H1 (cell line): Measurements from ENCODE around the gene TTI1. TPM values are rescaled to one million over a fixed set of nuclear protein-coding genes. Genes with fewer than 3 reads are reported as not detected.

Experiments
- CTCF ChIA-PET: fragments of 300-600 bp; sonication (Branson Sonifier 250); formaldehyde crosslinking; loops from one replicate; lab custom pipeline; 2021; ENCODE audit not compliant: partially characterized antibody; lab: Charles Lee
- POLR2A ChIA-PET: fragments of 300-600 bp; sonication (Branson Sonifier 250); formaldehyde crosslinking; loops from one replicate; lab custom pipeline; 2021; ENCODE audit warnings: inconsistent platforms; ENCODE audit not compliant: partially characterized antibody; lab: Charles Lee
- DNase-seq, 2 experiments: peaks; one replicate each; pipeline versions ENCODE4 v3.0.0 to v3.0.0-alpha.2; 2010 to 2022; ENCODE audit warnings: low spot score in 2 of 2, low read depth in 1 of 2, mixed read lengths in 1 of 2
- FAIRE-seq: peaks from 2 replicates; lab custom pipeline; 2011; peaks lifted over from hg19 to GRCh38; lab: Jason Lieb, UNC
- H2AFZ ChIP-seq: 2 replicates; pipeline ENCODE4 v1.8.1; 2012; ENCODE audit warnings: low read length, inconsistent platforms
- H2AK5ac ChIP-seq: 2 replicates; pipeline ENCODE4 v1.6.1; 2013; ENCODE audit warnings: low read depth, low read length
- H2BK120ac ChIP-seq: replicated peaks from 2 replicates; pipeline ENCODE3; 2013; ENCODE audit warnings: low read depth, low read length, inconsistent platforms
- H2BK12ac ChIP-seq: 2 replicates; pipeline ENCODE4 v1.6.1; 2013; ENCODE audit warnings: low read depth, low read length
- H2BK15ac ChIP-seq: 2 replicates; pipeline ENCODE4 v1.6.1; 2013; ENCODE audit warnings: low read length
- H2BK20ac ChIP-seq: 2 replicates; pipeline ENCODE4 v1.6.1; 2013; ENCODE audit warnings: low read length
- H2BK5ac ChIP-seq: 2 replicates; pipeline ENCODE4 v1.6.1; 2013; ENCODE audit warnings: low read depth, low read length
- H3K14ac ChIP-seq: 2 replicates; pipeline ENCODE4 v1.6.1; 2013; ENCODE audit warnings: inconsistent platforms; ENCODE audit not compliant: insufficient read length
- H3K18ac ChIP-seq: 2 replicates; pipeline ENCODE4 v1.6.1; 2013; ENCODE audit warnings: low read length; ENCODE audit errors: extremely low read depth
- H3K23ac ChIP-seq: 2 replicates; pipeline ENCODE4 v1.6.1; 2013; ENCODE audit warnings: inconsistent platforms; ENCODE audit not compliant: insufficient read length
- H3K23me2 ChIP-seq: 2 replicates; pipeline ENCODE4 v1.6.1; 2013; ENCODE audit warnings: low read depth, low read length
- H3K27ac ChIP-seq: 2 replicates; pipeline ENCODE4 v1.6.1; 2011; ENCODE audit warnings: low read depth, low read length, inconsistent platforms
- H3K27me3 ChIP-seq, 4 experiments: replicated peaks in 1 of 4; 1 replicate in 1 of 4; 2 replicates in 3 of 4; pipeline versions ENCODE4 v1.6.1 to v1.8.1; 2011 to 2013; ENCODE audit warnings: low read length in 3 of 4, mild to moderate bottlenecking in 3 of 4, inconsistent platforms in 2 of 4, mixed read lengths in 2 of 4, moderate library complexity in 1 of 4; ENCODE audit not compliant: control insufficient read depth in 3 of 4, insufficient read depth in 3 of 4; ENCODE audit errors: extremely low read depth in 1 of 4
- H3K36me3 ChIP-seq, 4 experiments: 2 replicates each; pipeline versions ENCODE4 v1.6.1 to v1.8.1; 2011 to 2013; ENCODE audit warnings: mild to moderate bottlenecking in 4 of 4, low read length in 3 of 4, moderate library complexity in 2 of 4, control low read depth in 1 of 4, inconsistent platforms in 1 of 4; ENCODE audit not compliant: insufficient read depth in 4 of 4, control insufficient read depth in 2 of 4
- H3K4ac ChIP-seq: replicated peaks from 2 replicates; pipeline ENCODE3; 2013; ENCODE audit warnings: low read length, low read depth, mixed read lengths, inconsistent platforms; ENCODE audit not compliant: insufficient read length
- H3K4me1 ChIP-seq, 4 experiments: replicated peaks in 1 of 4; 1 replicate in 1 of 4; 2 replicates in 3 of 4; pipeline versions ENCODE4 v1.6.1 to v1.8.1; 2011 to 2013; ENCODE audit warnings: low read length in 3 of 4, inconsistent platforms in 2 of 4, mixed read lengths in 1 of 4; ENCODE audit not compliant: insufficient read depth in 4 of 4, control insufficient read depth in 3 of 4
- H3K4me2 ChIP-seq, 2 experiments: 2 replicates each; pipeline versions ENCODE4 v1.6.1 to v1.8.1; 2011 to 2013; ENCODE audit warnings: low read depth in 2 of 2, low read length in 2 of 2, control low read depth in 1 of 2, inconsistent platforms in 1 of 2, mild to moderate bottlenecking in 1 of 2; ENCODE audit not compliant: insufficient read depth in 1 of 2
- H3K4me3 ChIP-seq, 4 experiments: fragments of 200-600, 300-600 bp in 1 of 4; sonication (generic), shearing (Covaris generic), sonication (Bioruptor Twin) in 1 of 4; 2 replicates each; pipeline versions ENCODE4 v1.5.1 to v1.8.1; 2011 to 2016; ENCODE audit warnings: low read length in 4 of 4, low read depth in 3 of 4, control low read depth in 2 of 4, inconsistent platforms in 2 of 4, mild to moderate bottlenecking in 2 of 4, mixed read lengths in 1 of 4, moderate library complexity in 1 of 4; ENCODE audit not compliant: insufficient read depth in 2 of 4; ENCODE audit errors: extremely low read depth in 1 of 4
- H3K56ac ChIP-seq: replicated peaks from 2 replicates; pipeline ENCODE3; 2013; ENCODE audit warnings: low read depth, mild to moderate bottlenecking, mixed read lengths, low read length, inconsistent platforms; ENCODE audit not compliant: insufficient read length
- H3K79me1 ChIP-seq: 2 replicates; pipeline ENCODE4 v1.6.1; 2013; ENCODE audit warnings: low read depth, low read length, control low read depth
- H3K79me2 ChIP-seq, 2 experiments: 2 replicates each; pipeline versions ENCODE4 v1.6.1 to v1.8.1; 2012 to 2013; ENCODE audit warnings: low read length in 2 of 2, mild to moderate bottlenecking in 2 of 2, inconsistent platforms in 1 of 2; ENCODE audit not compliant: insufficient read depth in 2 of 2, control insufficient read depth in 1 of 2
- H3K9ac ChIP-seq, 4 experiments: replicated peaks in 1 of 4; 1 replicate in 1 of 4; 2 replicates in 3 of 4; pipeline versions ENCODE4 v1.6.1 to v1.8.1; 2011 to 2013; ENCODE audit warnings: low read depth in 3 of 4, low read length in 3 of 4, control low read depth in 2 of 4, mild to moderate bottlenecking in 2 of 4, moderate library complexity in 2 of 4, inconsistent platforms in 1 of 4; ENCODE audit errors: extremely low read depth in 1 of 4
- H3K9me3 ChIP-seq, 2 experiments: 2 replicates each; pipeline versions ENCODE4 v1.6.1 to v1.8.1; 2012 to 2013; ENCODE audit warnings: mild to moderate bottlenecking in 2 of 2, moderate library complexity in 2 of 2, control low read depth in 1 of 2, inconsistent platforms in 1 of 2, low read depth in 1 of 2, low read length in 1 of 2, mixed read lengths in 1 of 2; ENCODE audit not compliant: insufficient read depth in 2 of 2
- H4K20me1 ChIP-seq, 2 experiments: replicated peaks in 1 of 2; 2 replicates each; pipeline versions ENCODE3 to v1.8.1; 2011 to 2013; ENCODE audit warnings: inconsistent platforms in 2 of 2, low read length in 2 of 2, mild to moderate bottlenecking in 1 of 2; ENCODE audit not compliant: insufficient read depth in 2 of 2, control insufficient read depth in 1 of 2
- H4K5ac ChIP-seq: 2 replicates; pipeline ENCODE4 v1.6.1; 2013; ENCODE audit warnings: low read length, low read depth, mixed read lengths, inconsistent platforms; ENCODE audit not compliant: insufficient read length
- H4K8ac ChIP-seq: 2 replicates; pipeline ENCODE4 v1.8.0; 2013; ENCODE audit warnings: mild to moderate bottlenecking, moderate library complexity, low read length, inconsistent platforms; ENCODE audit not compliant: insufficient read depth; ENCODE audit errors: extremely low read depth
- H4K91ac ChIP-seq: replicated peaks from 2 replicates; pipeline ENCODE3; 2013; ENCODE audit warnings: low read length, mixed read lengths, inconsistent platforms; ENCODE audit not compliant: insufficient read length
- ASH2L ChIP-seq: fragments of 200-600, 300-600 bp; sonication (generic); IDR thresholded peaks from one replicate; pipeline ENCODE4 v1.7.1; 2017; ENCODE audit warnings: low read length
- BACH1 ChIP-seq: IDR thresholded peaks from 2 replicates; pipeline ENCODE4 v1.6.1; 2012; ENCODE audit warnings: low read length, improper control_type of control experiment
- CBX5 ChIP-seq: fragments of 300-800, 300-1000 bp; sonication (generic); IDR thresholded peaks from 2 replicates; pipeline ENCODE4 v1.7.1; 2016; ENCODE audit warnings: antibody characterized with exemption, low read length, low read depth
- EP300 ChIP-seq, 2 experiments: IDR thresholded peaks; 1 replicate in 1 of 2; 2 replicates in 1 of 2; pipeline ENCODE4 v1.6.1; 2011 to 2012; ENCODE audit warnings: low read depth in 2 of 2, low read length in 2 of 2, mild to moderate bottlenecking in 2 of 2, borderline replicate concordance in 1 of 2, inconsistent platforms in 1 of 2, moderate library complexity in 1 of 2
- FOSL1 ChIP-seq: IDR thresholded peaks from 2 replicates; pipeline ENCODE4 v1.6.1; 2011; ENCODE audit warnings: mild to moderate bottlenecking, low read depth, low read length, moderate library complexity; ENCODE audit not compliant: insufficient read depth
- GABPA ChIP-seq: IDR thresholded peaks from 2 replicates; pipeline ENCODE4 v1.6.1; 2011; ENCODE audit warnings: mild to moderate bottlenecking, low read length, moderate library complexity, borderline replicate concordance; ENCODE audit not compliant: insufficient read depth
- JUN ChIP-seq: IDR thresholded peaks from 2 replicates; pipeline ENCODE4 v1.6.1; 2011; ENCODE audit warnings: low read depth, mild to moderate bottlenecking, improper control_type of control experiment, low read length
- RBBP5 ChIP-seq: IDR thresholded peaks from 2 replicates; pipeline ENCODE4 v1.7.1; 2012; ENCODE audit warnings: low read depth, mild to moderate bottlenecking, inconsistent platforms, low read length, moderate library complexity, borderline replicate concordance
- RFX5 ChIP-seq: IDR thresholded peaks from 2 replicates; pipeline ENCODE4 v1.6.1; 2011; ENCODE audit warnings: low read depth, low read length, improper control_type of control experiment, borderline replicate concordance
- SP4 ChIP-seq: IDR thresholded peaks from 2 replicates; pipeline ENCODE4 v1.6.1; 2012; ENCODE audit warnings: low read length, inconsistent platforms
- TBP ChIP-seq: IDR thresholded peaks from 2 replicates; pipeline ENCODE4 v1.6.1; 2011; ENCODE audit warnings: low read depth, low read length, improper control_type of control experiment
- TCF12 ChIP-seq: IDR thresholded peaks from 2 replicates; pipeline ENCODE4 v1.6.1; 2011; ENCODE audit warnings: low read depth, mild to moderate bottlenecking, low read length
- WGBS, 2 experiments: shearing (Covaris generic) in 1 of 2; methylation state at CpG; one replicate each; pipeline versions ENCODE4 v1.1.6 to v1.1.7; 2013 to 2015; ENCODE audit warnings: low lambda C conversion rate in 2 of 2, mixed read lengths in 2 of 2, inconsistent platforms in 1 of 2, low coverage in 1 of 2, missing lambda C conversion rate in 1 of 2; ENCODE audit not compliant: insufficient replicate concordance in 2 of 2, insufficient coverage in 1 of 2, insufficient read length in 1 of 2; ENCODE audit errors: extremely low coverage in 1 of 2, missing lambda C conversion rate in 1 of 2; 5-methylcytosine and 5-hydroxymethylcytosine counted together
- polyA plus RNA-seq, 7 experiments: library from polyadenylated mRNA; depleted of rRNA in 3 of 7; stranded (reverse) in 5 of 7; unstranded in 2 of 7; fragments of >200 nt in 5 of 7; fragments of 200-250 nt in 2 of 7; gene quantifications; 1 replicate in 5 of 7; 2 replicates in 1 of 7; 4 replicates in 1 of 7; pipeline versions ENCODE4 v1.2.1 to v1.2.3, GENCODE V29; 2011 to 2013; ENCODE audit warnings: missing spikeins in 2 of 7, mixed read lengths in 2 of 7
- total RNA-seq: library from RNA; stranded (reverse); fragmentation: NEBNext Ultra II Directional; extraction: Animal tissue kit (Norgen Biotek cat#: 25700); gene quantifications from 2 replicates; pipeline ENCODE4 v1.2.1, GENCODE V29; 2021
- TF ChIP-seq, protein P1 (sequence below): IDR thresholded peaks from 2 replicates; pipeline ENCODE4 v1.6.1; 2012; ENCODE audit warnings: inconsistent platforms

TTI1 gene
- total and polyA plus RNA-seq, 2 of the 8 experiments (the other 6 are each of a cell fraction or from before 2014, with no cell fraction given): 34.1 to 47.0 TPM

DNA sequence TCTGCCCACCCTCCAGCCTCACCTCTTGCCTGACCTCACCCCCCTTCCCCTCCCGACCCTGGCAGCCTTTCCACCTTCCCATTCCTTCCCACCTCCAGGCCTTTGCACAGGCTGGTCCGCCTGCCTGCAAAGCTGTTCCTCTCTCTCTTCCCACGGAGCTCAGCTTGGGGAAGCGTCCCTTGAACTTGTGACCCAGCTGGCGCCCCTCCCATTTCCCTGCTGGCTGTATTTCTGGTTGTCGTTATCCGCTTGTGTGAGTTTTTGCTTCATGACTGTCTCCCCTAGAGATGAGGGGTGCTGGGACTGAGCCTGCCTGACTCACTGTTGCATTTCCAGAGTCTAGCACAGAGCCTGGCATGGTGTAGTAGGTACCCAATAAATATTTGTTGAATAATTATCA lies 97.8 kb downstream of the TTI1 start:
- H3K18ac ChIP-seq: no peak overlapping the region
- no peak overlapping the region for H2BK5ac ChIP-seq
- H2BK20ac ChIP-seq: no peak overlapping the region
- H3K4ac ChIP-seq: no peak overlapping the region
- no peak overlapping the region for H3K14ac ChIP-seq
- no peak overlapping the region for H3K56ac ChIP-seq
- ChIA-PET POLR2A (interaction anchor here (1.3 kb wide), 1 partner anchor 23 kb away, joined by 4 read pairs; no protein-coding TSS in a partner anchor), CTCF (interaction anchor here (0.6 to 2.1 kb wide), 5 partner anchors 9 to 60 kb away, joined by 3 to 5 read pairs (median 3); no protein-coding TSS in a partner anchor)
- H4K8ac ChIP-seq: no peak overlapping the region
- no peak overlapping the region for H2BK12ac ChIP-seq
- no peaks in the 10 kb centered on the region for H3K79me1 ChIP-seq
- no peak overlapping the region for H3K27ac ChIP-seq
- WGBS, 2 experiments: 89% methylated on average over 7 of the region's 7 CpGs; no CpG with 5 or more reads in 1 of the 2 experiments
- no peak overlapping the region for H4K5ac ChIP-seq
- no peaks in the 10 kb centered on the region for H3K23me2 ChIP-seq
- no peak overlapping the region for H4K91ac ChIP-seq
- H3K23ac ChIP-seq: no peak overlapping the region
- H2BK15ac ChIP-seq: no peak overlapping the region
- no peaks in the 10 kb centered on the region for H3K79me2 ChIP-seq
- no peak overlapping the region for H2AFZ ChIP-seq
- H3K36me3 ChIP-seq: no peaks in the 10 kb centered on the region
- DNase-seq (no peak), FAIRE-seq (no peak)
- H3K4me1 ChIP-seq: peaks cover 0 to 17% (median 5%) of the 10 kb centered on the region in 4 experiments; a peak in 6 of 7 replicates
- H4K20me1 ChIP-seq: no peaks in the 10 kb centered on the region
- no peak overlapping the region for H3K4me2 ChIP-seq
- no peak overlapping the region for H2BK120ac ChIP-seq
- H3K4me3 ChIP-seq: no peak overlapping the region
- TF ChIP-seq JUN: no peak
- TF ChIP-seq TCF12: no peak
- TF ChIP-seq EP300 (IDR thresholded peaks at IDR 0.05; ENCODE audit: borderline replicate concordance in 1 of 2, low read depth in 2 of 2, low read length in 2 of 2): no peak
- no peak for TF ChIP-seq CBX5
- no peak for TF ChIP-seq RBBP5
- TF ChIP-seq RFX5: no peak
- TF ChIP-seq, protein P1, sequence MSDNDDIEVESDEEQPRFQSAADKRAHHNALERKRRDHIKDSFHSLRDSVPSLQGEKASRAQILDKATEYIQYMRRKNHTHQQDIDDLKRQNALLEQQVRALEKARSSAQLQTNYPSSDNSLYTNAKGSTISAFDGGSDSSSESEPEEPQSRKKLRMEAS: no peak
- TF ChIP-seq BACH1: no peak
- TF ChIP-seq FOSL1: no peak
- no peak for TF ChIP-seq ASH2L
- no peak for TF ChIP-seq TBP
- TF ChIP-seq GABPA: no peak
- no peak for TF ChIP-seq SP4
- H3K27me3 ChIP-seq: no peaks in the 10 kb centered on the region
- no peak overlapping the region for H2AK5ac ChIP-seq
- no peaks in the 10 kb centered on the region for H3K9me3 ChIP-seq
- H3K9ac ChIP-seq: no peak overlapping the region
